ENCODE results near the gene ANO5. TPM values are rescaled to one million over a fixed set of nuclear protein-coding genes. Genes with fewer than 3 reads are reported as not detected.

ANO5 gene
- total RNA-seq, 4 donors from 2014 or later = 3.3 to 12.6 (median 6.5) TPM

DNA sequence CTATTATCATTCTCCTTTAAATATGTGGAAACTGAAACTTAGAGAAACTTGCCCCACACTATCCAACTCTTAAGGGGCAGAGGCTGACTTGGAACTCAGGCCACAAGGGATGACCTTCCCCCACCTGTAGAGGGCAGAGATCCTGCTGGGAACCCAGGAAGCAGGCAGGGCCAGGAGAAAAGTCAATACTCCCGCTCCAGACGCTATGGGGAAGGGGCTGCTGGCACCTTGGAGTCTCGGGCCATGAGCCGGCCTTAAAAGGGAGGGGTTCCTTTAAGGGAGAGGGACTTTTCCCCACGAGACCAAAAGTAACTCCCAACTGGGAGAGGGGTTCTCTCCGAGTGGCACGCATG lies 620 bp upstream of the ANO5 start:
- peak overlapping the region in 3 of 4 donors; percentile 45 to 73 (median 65) for H3K27ac ChIP-seq
- no peaks in the 10 kb centered on the region for H3K27me3 ChIP-seq
- TF ChIP-seq, protein P1, sequence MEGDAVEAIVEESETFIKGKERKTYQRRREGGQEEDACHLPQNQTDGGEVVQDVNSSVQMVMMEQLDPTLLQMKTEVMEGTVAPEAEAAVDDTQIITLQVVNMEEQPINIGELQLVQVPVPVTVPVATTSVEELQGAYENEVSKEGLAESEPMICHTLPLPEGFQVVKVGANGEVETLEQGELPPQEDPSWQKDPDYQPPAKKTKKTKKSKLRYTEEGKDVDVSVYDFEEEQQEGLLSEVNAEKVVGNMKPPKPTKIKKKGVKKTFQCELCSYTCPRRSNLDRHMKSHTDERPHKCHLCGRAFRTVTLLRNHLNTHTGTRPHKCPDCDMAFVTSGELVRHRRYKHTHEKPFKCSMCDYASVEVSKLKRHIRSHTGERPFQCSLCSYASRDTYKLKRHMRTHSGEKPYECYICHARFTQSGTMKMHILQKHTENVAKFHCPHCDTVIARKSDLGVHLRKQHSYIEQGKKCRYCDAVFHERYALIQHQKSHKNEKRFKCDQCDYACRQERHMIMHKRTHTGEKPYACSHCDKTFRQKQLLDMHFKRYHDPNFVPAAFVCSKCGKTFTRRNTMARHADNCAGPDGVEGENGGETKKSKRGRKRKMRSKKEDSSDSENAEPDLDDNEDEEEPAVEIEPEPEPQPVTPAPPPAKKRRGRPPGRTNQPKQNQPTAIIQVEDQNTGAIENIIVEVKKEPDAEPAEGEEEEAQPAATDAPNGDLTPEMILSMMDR (IDR thresholded peaks at IDR 0.05) = peak in 3 of 6 experiments; percentile 15 to 40 (median 28)
- TF ChIP-seq POLR2A (IDR thresholded peaks at IDR 0.05) = no peak
- no peaks in the 10 kb centered on the region for H3K36me3 ChIP-seq
- peak in 2 of 3 donors; percentile 51 to 57 for DNase-seq
- H3K9me3 ChIP-seq = no peaks in the 10 kb centered on the region
- peak overlapping the region; percentile 36 to 78 (median 63) for H3K4me3 ChIP-seq
- no peaks in the 10 kb centered on the region for H3K4me1 ChIP-seq

DNA sequence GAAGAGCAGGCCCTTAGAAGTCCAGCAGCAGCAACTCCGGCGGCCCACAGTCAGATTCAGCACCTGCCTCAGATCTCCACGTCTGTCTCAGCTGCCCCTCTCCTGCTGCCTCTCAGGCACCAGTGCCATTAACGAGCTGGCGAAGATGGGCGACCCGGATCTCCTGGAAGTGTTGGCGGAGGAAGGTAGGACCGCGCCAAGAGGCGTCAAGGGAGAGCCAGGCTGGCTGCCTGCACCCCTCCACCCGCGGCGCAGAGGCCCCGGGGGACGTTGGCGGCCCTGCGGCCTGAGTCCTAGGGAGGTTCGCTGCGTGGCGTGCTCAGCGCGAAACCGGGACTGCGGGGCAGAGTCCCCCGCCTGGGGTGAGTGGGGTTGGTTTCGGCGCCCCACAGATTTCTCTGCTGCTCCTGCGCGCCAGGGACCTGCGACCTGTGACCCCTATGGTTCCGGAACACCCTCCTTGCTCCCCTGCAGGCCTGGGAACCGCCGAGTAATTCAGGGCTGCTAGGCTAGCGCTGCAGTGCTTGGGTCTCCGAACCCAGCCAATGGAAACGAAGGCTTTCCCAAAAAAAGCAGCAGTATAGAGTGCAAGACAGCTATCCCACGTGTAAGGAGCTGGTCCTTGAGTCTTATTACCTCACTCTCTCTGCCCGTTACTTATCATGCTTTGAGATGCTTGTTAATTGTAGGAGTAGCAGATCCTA lies 615 bp downstream of the ANO5 start:
- no peaks in the 10 kb centered on the region for H3K4me1 ChIP-seq
- H3K9me3 ChIP-seq = no peaks in the 10 kb centered on the region
- DNase-seq = peak in 1 of 3 donors; percentile 47
- H3K4me3 ChIP-seq = peak overlapping the region; percentile 36 to 78 (median 63)
- H3K36me3 ChIP-seq = no peaks in the 10 kb centered on the region
- H3K27me3 ChIP-seq = no peaks in the 10 kb centered on the region
- no peak for TF ChIP-seq POLR2A (IDR thresholded peaks at IDR 0.05)
- TF ChIP-seq, protein P1 (IDR thresholded peaks at IDR 0.05) = no peak
- peak overlapping the region in 3 of 4 donors; percentile 44 to 73 (median 65) for H3K27ac ChIP-seq

DNA sequence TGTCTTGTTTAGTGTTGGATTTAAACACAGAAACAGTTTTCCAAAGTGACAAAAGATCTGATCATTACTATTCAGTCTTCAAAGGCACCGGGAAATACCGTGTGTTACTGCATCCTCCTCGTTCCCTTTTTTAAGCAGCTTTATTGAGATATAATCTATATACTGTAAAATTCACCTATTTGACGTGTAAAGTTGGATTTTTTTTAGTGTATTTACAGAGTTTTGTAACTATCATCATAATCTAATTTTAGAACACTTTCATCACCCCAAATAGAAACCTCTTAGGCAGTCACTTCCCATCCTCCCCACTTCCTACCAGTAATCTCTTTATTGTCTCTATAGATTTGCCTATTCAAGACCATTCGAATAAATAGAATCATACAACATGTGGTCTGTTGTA lies 1.4 kb downstream of the ANO5 start:
- DNase-seq = no peak

GRCh38 chr11:22194907-22195306 lies 2.0 kb downstream of the ANO5 start:
- H3K4me1 ChIP-seq = no peaks in the 10 kb centered on the region
- no peak overlapping the region for H3K4me3 ChIP-seq
- DNase-seq = no peak
- H3K27me3 ChIP-seq = no peaks in the 10 kb centered on the region
- no peaks in the 10 kb centered on the region for H3K9me3 ChIP-seq
- no peak overlapping the region for H3K27ac ChIP-seq
- TF ChIP-seq, protein P1 (IDR thresholded peaks at IDR 0.05) = peak in 1 of 6 experiments; percentile 9
- no peak for TF ChIP-seq POLR2A (IDR thresholded peaks at IDR 0.05)
- H3K36me3 ChIP-seq = no peaks in the 10 kb centered on the region

More for the DNA sequence above, 1.4 kb downstream of the ANO5 start:
- H3K9me3 ChIP-seq = no peaks in the 10 kb centered on the region
- H3K27ac ChIP-seq = peak overlapping the region in 1 of 4 donors; percentile 73
- H3K27me3 ChIP-seq = no peaks in the 10 kb centered on the region
- peak overlapping the region in 1 of 4 donors; percentile 78 for H3K4me3 ChIP-seq
- no peak for TF ChIP-seq POLR2A (IDR thresholded peaks at IDR 0.05)
- TF ChIP-seq, protein P1 (IDR thresholded peaks at IDR 0.05) = no peak
- no peaks in the 10 kb centered on the region for H3K36me3 ChIP-seq
- H3K4me1 ChIP-seq = no peaks in the 10 kb centered on the region

DNA sequence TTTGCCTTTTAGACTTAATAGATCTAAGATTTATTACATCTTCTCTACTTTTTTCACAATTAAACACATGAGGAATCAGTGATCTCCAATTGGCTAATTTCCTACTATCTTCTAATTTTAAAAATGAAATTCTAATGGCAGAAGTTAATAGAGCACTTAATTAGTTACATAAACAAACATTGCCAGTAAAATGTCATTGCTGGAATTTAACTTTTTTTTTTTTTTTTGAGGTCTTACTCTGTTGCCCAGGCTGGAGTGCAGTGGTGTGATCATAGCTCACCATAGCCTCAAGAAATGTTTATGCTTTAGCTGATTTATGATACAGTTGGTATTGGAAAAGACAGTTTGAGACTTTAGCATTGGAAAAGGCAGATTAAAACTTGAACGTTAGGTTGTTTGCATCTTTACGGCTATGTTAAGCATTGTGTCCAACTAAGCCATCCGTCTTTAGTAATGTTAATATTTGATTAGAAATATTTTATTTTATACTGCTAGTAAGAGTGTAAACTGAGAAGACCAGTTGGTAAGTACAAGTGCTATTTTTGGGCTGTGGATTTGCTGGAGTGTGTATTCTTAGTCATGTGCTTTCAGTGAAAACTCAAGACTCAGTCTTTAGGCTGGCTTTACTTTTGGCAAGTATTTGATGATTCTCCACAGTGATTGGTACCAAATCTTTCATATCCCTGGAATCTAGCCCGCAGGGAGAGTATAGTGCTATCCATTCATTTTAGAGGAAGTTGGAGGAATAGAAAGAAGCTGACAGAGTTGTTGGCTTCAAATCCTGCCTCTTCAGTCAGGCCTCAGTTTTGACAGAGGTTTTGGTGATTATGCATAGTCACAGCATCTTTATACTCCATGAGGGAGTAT lies 4.5 kb downstream of the ANO5 start:
- Histone ChIP-seq H3K27me3 (no peaks in the 10 kb centered on the region), H3K36me3 (no peaks in the 10 kb centered on the region), H3K4me1 (no peaks in the 10 kb centered on the region), H3K4me3 (no peak overlapping the region), H3K27ac (no peak overlapping the region), H3K9me3 (no peaks in the 10 kb centered on the region)
- TF ChIP-seq, protein P1 (IDR thresholded peaks at IDR 0.05) = no peak
- no peak for TF ChIP-seq POLR2A (IDR thresholded peaks at IDR 0.05)
- no peak for DNase-seq
